ENCODE measurements around the gene PDE11A. TPM values are rescaled to one million over a fixed set of nuclear protein-coding genes. Genes with fewer than 3 reads are reported as not detected.

The PDE11A gene
- total RNA-seq, 4 donors from 2014 or later, result 0.37 to 1.2 (median 1.1) TPM; not detected in 1

DNA sequence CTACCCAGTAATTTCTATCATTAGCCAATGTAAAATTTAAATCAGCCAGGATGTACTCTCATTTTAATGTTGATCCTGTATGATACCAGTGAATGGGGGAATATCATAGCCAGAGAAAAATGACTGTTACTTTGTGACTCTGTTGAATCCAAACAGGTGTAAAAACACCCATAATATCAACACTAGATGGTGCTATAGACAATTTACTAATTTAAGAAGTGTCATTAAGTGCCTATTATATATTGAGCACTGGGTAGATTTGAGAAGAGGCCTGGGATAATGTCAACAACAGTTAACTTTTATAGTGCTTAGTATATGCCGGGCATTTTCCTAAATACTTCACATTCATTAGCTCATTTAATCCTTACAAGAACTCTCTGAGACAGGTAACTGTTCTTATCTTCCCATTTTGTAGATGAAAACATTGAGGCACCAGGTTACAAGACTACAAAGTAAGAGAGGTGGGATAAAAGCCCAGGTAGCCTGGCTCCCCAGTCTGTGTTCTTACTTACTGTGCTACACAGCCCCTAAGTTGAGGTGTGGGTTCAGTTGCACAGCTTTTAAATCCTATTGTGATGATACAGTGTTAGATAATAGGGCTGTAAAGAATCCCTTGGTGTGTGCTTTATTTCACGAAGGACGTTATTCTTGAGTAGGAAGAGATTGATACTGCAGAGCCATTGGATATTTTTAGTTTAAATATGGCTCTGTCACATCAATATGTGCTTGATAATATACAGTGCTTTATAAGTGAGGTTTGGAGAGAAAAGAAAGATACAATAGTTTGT is 354.6 kb downstream of the PDE11A start:
- Histone ChIP-seq H3K36me3 (no peaks in the 10 kb centered on the region), H3K4me3 (no peak overlapping the region), H3K4me1 (no peaks in the 10 kb centered on the region), H3K9me3 (no peaks in the 10 kb centered on the region), H3K27ac (no peak overlapping the region), H3K27me3 (no peaks in the 10 kb centered on the region)
- 53 to 68% methylated on average over 3 of the region's 3 CpGs for WGBS, 2 donors (ENCODE audit: low coverage in 1 of 2)
- no peak for DNase-seq
- no peak for TF ChIP-seq POLR2A (IDR thresholded peaks at IDR 0.05)
- intact Hi-C loops (cut with DNase I; ENCODE audit: low total_unique reads), result no loop called here
- in situ Hi-C loops (cut with MboI; ENCODE audit: low pct_ligation_motif_present in 1 of 4, low pct_unique_long_range_greater_than_20kb in 1 of 4, low sequenced_read_pairs in 3 of 4), result loop anchor here in 1 of 4 donors (25.0 kb wide), 1 partner anchor 231 kb away; no protein-coding TSS in a partner anchor

GRCh38 chr2:177716484-177716883 is 356.1 kb downstream of the PDE11A start:
- no peak for DNase-seq
- intact Hi-C loops (cut with DNase I; ENCODE audit: low total_unique reads), result no loop called here
- Histone ChIP-seq H3K4me3 (no peak overlapping the region), H3K27ac (no peak overlapping the region), H3K9me3 (no peaks in the 10 kb centered on the region), H3K4me1 (no peaks in the 10 kb centered on the region), H3K36me3 (no peaks in the 10 kb centered on the region), H3K27me3 (no peaks in the 10 kb centered on the region)
- TF ChIP-seq POLR2AphosphoS5 (IDR thresholded peaks at IDR 0.05) (no peak), CTCF (IDR thresholded peaks at IDR 0.05) (no peak), EP300 (IDR thresholded peaks at IDR 0.05; ENCODE audit: low read depth) (no peak), POLR2A (IDR thresholded peaks at IDR 0.05) (no peak)
- whole genome bisulfite sequencing, 2 donors (ENCODE audit: low coverage in 1 of 2), result 83 to 97% methylated on average over 1 of the region's 1 CpG
- in situ Hi-C loops (cut with MboI; ENCODE audit: low pct_ligation_motif_present in 1 of 4, low pct_unique_long_range_greater_than_20kb in 1 of 4, low sequenced_read_pairs in 3 of 4), result loop anchor here in 1 of 4 donors (25.0 kb wide), 1 partner anchor 229 kb away; no protein-coding TSS in a partner anchor

- no peaks in the 10 kb centered on the region for H3K36me3 ChIP-seq
- no peak overlapping the region for H3K4me3 ChIP-seq
- no peak overlapping the region for H3K27ac ChIP-seq
- no peak for DNase-seq
- TF ChIP-seq CTCF (IDR thresholded peaks at IDR 0.05) (no peak), POLR2AphosphoS5 (IDR thresholded peaks at IDR 0.05) (no peak), POLR2A (IDR thresholded peaks at IDR 0.05) (no peak), EP300 (IDR thresholded peaks at IDR 0.05; ENCODE audit: low read depth) (no peak)
- in situ Hi-C loops (cut with MboI; ENCODE audit: low pct_ligation_motif_present in 1 of 4, low pct_unique_long_range_greater_than_20kb in 1 of 4, low sequenced_read_pairs in 3 of 4) (loop anchor here in 1 of 4 donors (25.0 kb wide), 1 partner anchor 228 kb away; no protein-coding TSS in a partner anchor), intact Hi-C loops (cut with DNase I; ENCODE audit: low total_unique reads) (no loop called here)
- 56 to 78% methylated on average over 2 of the region's 2 CpGs for WGBS, 2 donors (ENCODE audit: low coverage in 1 of 2)
- H3K27me3 ChIP-seq, result no peaks in the 10 kb centered on the region
- no peaks in the 10 kb centered on the region for H3K9me3 ChIP-seq
- H3K4me1 ChIP-seq, result no peaks in the 10 kb centered on the region
Measured at GRCh38 chr2:177715771-177716170, 356.8 kb downstream of the PDE11A start.

DNA sequence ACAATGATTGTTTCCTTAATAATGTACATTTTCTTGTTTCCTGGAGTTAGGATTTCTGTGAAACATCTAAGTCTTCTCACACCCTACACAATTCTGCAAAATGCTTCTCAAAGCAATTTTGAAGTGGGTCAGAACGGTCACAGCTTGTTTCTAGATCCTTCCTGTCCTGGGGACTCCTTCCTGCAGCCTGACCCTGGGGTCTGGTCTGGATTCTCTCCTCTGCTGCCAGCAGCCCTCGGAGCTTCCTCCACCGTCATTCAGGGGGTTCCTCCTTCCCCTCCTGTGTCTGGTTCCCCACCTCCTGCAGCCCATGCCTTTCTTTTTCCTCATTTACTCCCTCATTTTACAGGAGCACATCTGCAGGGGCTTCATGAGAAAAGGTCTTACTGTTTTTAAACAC is 357.9 kb downstream of the PDE11A start:
- H3K36me3 ChIP-seq, result no peaks in the 10 kb centered on the region
- intact Hi-C loops (cut with DNase I; ENCODE audit: low total_unique reads), result no loop called here
- no peak for DNase-seq
- no peaks in the 10 kb centered on the region for H3K27me3 ChIP-seq
- WGBS, 2 donors (ENCODE audit: low coverage in 1 of 2), result 58% methylated on average over 3 of the region's 3 CpGs; no CpG with 5 or more reads in 1 of the 2 donors
- TF ChIP-seq EP300 (IDR thresholded peaks at IDR 0.05; ENCODE audit: low read depth) (no peak), CTCF (IDR thresholded peaks at IDR 0.05) (no peak), POLR2A (IDR thresholded peaks at IDR 0.05) (no peak), POLR2AphosphoS5 (IDR thresholded peaks at IDR 0.05) (no peak)
- H3K9me3 ChIP-seq, result no peaks in the 10 kb centered on the region
- no peak overlapping the region for H3K4me3 ChIP-seq
- in situ Hi-C loops (cut with MboI; ENCODE audit: low pct_ligation_motif_present in 1 of 4, low pct_unique_long_range_greater_than_20kb in 1 of 4, low sequenced_read_pairs in 3 of 4), result loop anchor here in 1 of 4 donors (25.0 kb wide), 1 partner anchor 227 kb away; no protein-coding TSS in a partner anchor
- no peak overlapping the region for H3K27ac ChIP-seq
- no peaks in the 10 kb centered on the region for H3K4me1 ChIP-seq

All from transverse colon (tissue), 4 donors.